B cell (primary cell): ENCODE results near the gene MS4A4E. TPM values are rescaled to one million over a fixed set of nuclear protein-coding genes. Genes with fewer than 3 reads are reported as not detected.

Experiments
- ATAC-seq: fragments of 200-7000 bp; cut with Tn5 transposase; one replicate; pipeline ENCODE4 v1.10.0; 2021; ENCODE audit warnings: low read depth, mild to moderate bottlenecking, moderate number of reproducible peaks, moderate library complexity
- CTCF ChIA-PET: fragments of 350-600 bp; sonication (Branson Sonifier 250); formaldehyde crosslinking; loops from one replicate; lab custom pipeline; 2021; ENCODE audit warnings: antibody characterized with exemption, inconsistent platforms; lab: Charles Lee
- POLR2A ChIA-PET: fragments of 350-600 bp; sonication (Branson Sonifier 250); formaldehyde crosslinking; loops from one replicate; lab custom pipeline; 2021; ENCODE audit warnings: antibody characterized with exemption; lab: Charles Lee
- DNase-seq: peaks from one replicate; pipeline ENCODE4 v3.0.0; 2013
- H2AFZ ChIP-seq: 2 replicates; pipeline ENCODE4 v1.6.1; 2012; ENCODE audit warnings: mild to moderate bottlenecking, low read depth, low read length; ENCODE audit not compliant: insufficient read depth, poor library complexity, severe bottlenecking
- H3K27ac ChIP-seq, 2 donors: 1 replicate in 1 of 2; 2 replicates in 1 of 2; pipeline ENCODE4 v1.5.1; 2012 to 2013; ENCODE audit warnings: low read length in 2 of 2, mild to moderate bottlenecking in 2 of 2, moderate library complexity in 1 of 2
- H3K27me3 ChIP-seq, 4 experiments: fragments of 200-600 bp in 1 of 4; sonication (generic) in 1 of 4; replicated peaks in 1 of 4; 1 replicate in 2 of 4; 2 replicates in 2 of 4; pipeline versions ENCODE4 v1.6.1 to v1.7.0; 2013 to 2016; ENCODE audit warnings: low read length in 3 of 4, mild to moderate bottlenecking in 2 of 4, mixed read lengths in 1 of 4, moderate library complexity in 1 of 4; ENCODE audit not compliant: insufficient read depth in 4 of 4, control insufficient read depth in 3 of 4; ENCODE audit errors: control extremely low read depth in 1 of 4
- H3K36me3 ChIP-seq, 2 experiments: replicated peaks in 1 of 2; 1 replicate in 1 of 2; 2 replicates in 1 of 2; pipeline versions ENCODE4 v1.6.1 to v1.7.1; 2013; ENCODE audit warnings: low read length in 1 of 2; ENCODE audit not compliant: insufficient read depth in 2 of 2, control insufficient read depth in 1 of 2; ENCODE audit errors: control extremely low read depth in 1 of 2, extremely low read depth in 1 of 2
- H3K4me1 ChIP-seq, 2 donors: fragments of 200-600 bp in 1 of 2; sonication (generic) in 1 of 2; 1 replicate in 1 of 2; 2 replicates in 1 of 2; pipeline versions ENCODE4 v1.5.1 to v1.6.1; 2013 to 2017; ENCODE audit warnings: low read length in 2 of 2; ENCODE audit not compliant: control insufficient read depth in 2 of 2, insufficient read depth in 2 of 2
- H3K4me2 ChIP-seq: replicated peaks from 2 replicates; pipeline ENCODE3; 2012; ENCODE audit warnings: mild to moderate bottlenecking, low read depth, low read length; ENCODE audit not compliant: poor library complexity, severe bottlenecking
- H3K4me3 ChIP-seq, 5 experiments: fragments of 200-600 bp in 1 of 5; sonication (generic) in 1 of 5; 1 replicate in 3 of 5; 2 replicates in 2 of 5; pipeline versions ENCODE4 v1.5.1 to v1.7.0; 2011 to 2016; ENCODE audit warnings: low read length in 4 of 5, mild to moderate bottlenecking in 4 of 5, low read depth in 2 of 5, control low read depth in 1 of 5, moderate library complexity in 1 of 5; ENCODE audit not compliant: insufficient read depth in 1 of 5; ENCODE audit errors: control extremely low read depth in 1 of 5, extremely low read depth in 1 of 5
- H3K79me2 ChIP-seq: fragments of 200-600 bp; sonication (generic); one replicate; pipeline ENCODE4 v1.6.0; 2016; ENCODE audit warnings: low read length; ENCODE audit not compliant: control insufficient read depth, insufficient read depth
- H3K9ac ChIP-seq: fragments of 200-600 bp; sonication (generic); 2 replicates; pipeline ENCODE4 v1.6.1; 2017; ENCODE audit warnings: mild to moderate bottlenecking, low read length, moderate library complexity
- H3K9me3 ChIP-seq, 3 donors: one replicate each; pipeline versions ENCODE4 v1.6.1 to v1.7.1; 2013; ENCODE audit warnings: low read length in 2 of 3; ENCODE audit not compliant: control insufficient read depth in 2 of 3, insufficient read depth in 1 of 3; ENCODE audit errors: control extremely low read depth in 1 of 3
- H4K20me1 ChIP-seq: 2 replicates; pipeline ENCODE4 v1.6.0; 2012; ENCODE audit warnings: mild to moderate bottlenecking, low read length; ENCODE audit not compliant: insufficient read depth, control insufficient read depth, poor library complexity, severe bottlenecking
- H3K27ac Mint-ChIP-seq: one replicate; pipeline ENCODE4 v1.8.0; 2021; ENCODE audit warnings: mixed read lengths
- H3K27me3 Mint-ChIP-seq: one replicate; pipeline ENCODE4 v1.8.0; 2021; ENCODE audit warnings: mixed read lengths
- H3K4me1 Mint-ChIP-seq: one replicate; pipeline ENCODE4 v1.8.0; 2021; ENCODE audit warnings: mixed read lengths
- H3K4me3 Mint-ChIP-seq: one replicate; pipeline ENCODE4 v1.8.0; 2021; ENCODE audit warnings: mixed read lengths
- H3K9me3 Mint-ChIP-seq: one replicate; pipeline ENCODE4 v1.8.0; 2022; ENCODE audit warnings: mixed read lengths; ENCODE audit not compliant: insufficient read depth
- CTCF ChIP-seq: fragments of 200-600 bp; IDR thresholded peaks from one replicate; pipeline ENCODE4 v1.8.0; 2022; ENCODE audit warnings: antibody characterized with exemption, mild to moderate bottlenecking
- EZH2 ChIP-seq: IDR thresholded peaks from 2 replicates; pipeline ENCODE4 v1.6.1; 2012; ENCODE audit warnings: borderline replicate concordance, low read depth, mild to moderate bottlenecking, moderate library complexity, low read length; ENCODE audit not compliant: insufficient read depth, poor library complexity, severe bottlenecking
- WGBS: methylation state at CpG from one replicate; pipeline ENCODE4 v1.1.5; 2013; ENCODE audit warnings: missing lambda C conversion rate; ENCODE audit not compliant: insufficient coverage; 5-methylcytosine and 5-hydroxymethylcytosine counted together
- intact Hi-C: fragments of 100-400 bp; cut with micrococcal nuclease; formaldehyde crosslinking; loops from one replicate; pipeline ENCODE4 v1.10.0; 2022
- polyA plus RNA-seq: library from polyadenylated mRNA; depleted of rRNA; stranded (reverse); fragments of >200 nt; gene quantifications from 2 replicates; pipeline ENCODE4 v1.2.3, GENCODE V29; 2012
- total RNA-seq, 2 donors: library from RNA; stranded (reverse); fragments of 120-200 nt in 1 of 2; gene quantifications; 1 replicate in 1 of 2; 2 replicates in 1 of 2; pipeline versions ENCODE4 v1.2.3 to v1.2.4, GENCODE V29; 2013 to 2022

Gene MS4A4E
- total and polyA plus RNA-seq, 2 donors (not counting 1 experiment from before 2014, with no cell fraction given): 0.27 to 0.42 TPM

DNA sequence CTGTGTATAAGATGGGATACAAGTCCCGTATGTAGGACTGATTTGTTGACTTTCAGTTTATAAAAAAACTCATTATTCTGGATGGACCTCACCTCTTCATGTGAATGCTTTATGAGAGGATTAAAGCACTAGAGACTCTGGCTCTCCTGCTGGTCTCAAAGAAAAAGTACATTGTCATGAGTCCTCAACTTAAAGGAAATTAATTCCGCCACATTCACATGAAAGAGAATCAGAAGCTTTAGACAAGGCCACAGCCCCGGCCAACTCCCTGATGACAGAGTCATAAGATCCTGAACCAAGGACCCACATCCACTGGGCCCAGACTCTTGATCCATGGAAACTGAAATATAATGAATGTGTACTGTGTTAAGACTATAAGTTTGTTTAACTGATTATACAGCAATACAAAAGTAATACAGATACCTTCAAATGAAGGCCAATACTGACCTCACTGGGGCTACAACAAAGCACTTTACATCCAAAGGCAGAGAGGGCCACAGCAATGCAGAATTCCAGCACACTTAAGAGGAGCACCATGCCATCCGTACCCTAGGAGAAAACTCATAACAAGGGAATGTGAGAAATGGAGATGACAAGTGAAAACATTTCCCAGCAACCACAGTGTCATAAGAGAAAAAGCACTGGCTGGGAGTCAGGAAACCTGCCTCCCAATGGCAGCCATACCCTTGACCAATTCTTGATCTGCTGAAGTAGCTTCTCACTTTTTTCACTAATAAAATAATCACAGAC is 34.6 kb downstream of the MS4A4E start:
- CTCF ChIA-PET: no interaction called here
- DNase-seq (no peak), ATAC-seq (no peak)
- H3K27ac Mint-ChIP-seq: no peak overlapping the region
- Histone ChIP-seq H3K27me3 (no peaks in the 10 kb centered on the region), H3K4me2 (no peak overlapping the region), H3K79me2 (no peaks in the 10 kb centered on the region), H3K36me3 (no peaks in the 10 kb centered on the region), H3K4me3 (no peak overlapping the region), H3K9me3 (peaks cover 0 to 1% (median 0%) of the 10 kb centered on the region in 3 donors), H4K20me1 (no peaks in the 10 kb centered on the region), H3K27ac (no peak overlapping the region), H3K4me1 (no peaks in the 10 kb centered on the region), H3K9ac (no peak overlapping the region), H2AFZ (no peak overlapping the region)
- H3K4me1 Mint-ChIP-seq: peaks cover 6% of the 10 kb centered on the region
- intact Hi-C loops: no loop called here
- no CpG with 5 or more reads among the region's 4 CpGs for WGBS
- TF ChIP-seq CTCF (no peak), EZH2 (no peak)
- peaks cover 6% of the 10 kb centered on the region for H3K27me3 Mint-ChIP-seq
- POLR2A ChIA-PET: no interaction called here
- H3K4me3 Mint-ChIP-seq: no peak overlapping the region
- H3K9me3 Mint-ChIP-seq: no peaks in the 10 kb centered on the region

GRCh38 chr11:60206616-60207015 is 36.3 kb downstream of the MS4A4E start:
- Mint-ChIP-seq H3K27ac (no peak overlapping the region), H3K4me3 (no peak overlapping the region), H3K4me1 (peaks cover 6% of the 10 kb centered on the region), H3K9me3 (peaks cover 5% of the 10 kb centered on the region), H3K27me3 (peaks cover 3% of the 10 kb centered on the region)
- Histone ChIP-seq H3K27me3 (no peaks in the 10 kb centered on the region), H3K9me3 (peaks cover 0 to 7% (median 3%) of the 10 kb centered on the region in 3 donors), H3K4me2 (no peak overlapping the region), H3K4me3 (no peak overlapping the region), H3K9ac (no peak overlapping the region), H3K79me2 (no peaks in the 10 kb centered on the region), H2AFZ (no peak overlapping the region), H3K36me3 (no peaks in the 10 kb centered on the region), H4K20me1 (no peaks in the 10 kb centered on the region), H3K27ac (no peak overlapping the region), H3K4me1 (no peaks in the 10 kb centered on the region)
- CTCF ChIA-PET: no interaction called here
- 80% methylated on average over 1 of the region's 1 CpG for WGBS
- TF ChIP-seq CTCF (no peak), EZH2 (no peak)
- POLR2A ChIA-PET: no interaction called here
- intact Hi-C loops: no loop called here
- no peak for DNase-seq
- no peak for ATAC-seq
